K562 (cell line): ENCODE measurements around the gene PNMT. TPM values are rescaled to one million over a fixed set of nuclear protein-coding genes. Genes with fewer than 3 reads are reported as not detected.

Experiments
- BACH1 ChIP-seq: fragments of 200-800 bp; sonication (Bioruptor generic); IDR thresholded peaks from 2 replicates; pipeline ENCODE4 v1.6.1; 2016; ENCODE audit warnings: missing genetic modification characterization, missing compliant biosample characterization
- BRCA1 ChIP-seq, 2 experiments: fragments of 450-650 bp in 1 of 2; sonication (generic) in 1 of 2; formaldehyde crosslinking in 1 of 2; IDR thresholded peaks; 2 replicates each; pipeline versions ENCODE4 v1.5.0 to v1.6.1; 2017 to 2020; ENCODE audit warnings: mild to moderate bottlenecking in 1 of 2, missing genetic modification reagents in 1 of 2
- CREB1 ChIP-seq, 2 experiments: sonication (generic) in 1 of 2; formaldehyde crosslinking in 1 of 2; IDR thresholded peaks; 2 replicates each; pipeline versions ENCODE4 v1.6.1 to v1.8.0; 2012 to 2022; ENCODE audit warnings: inconsistent platforms in 1 of 2, mild to moderate bottlenecking in 1 of 2, missing genetic modification reagents in 1 of 2, moderate library complexity in 1 of 2
- CXXC5 ChIP-seq: fragments of 250-450 bp; sonication (Bioruptor Pico); IDR thresholded peaks from 2 replicates; pipeline ENCODE4 v1.8.0; 2022; ENCODE audit warnings: inconsistent platforms, mild to moderate bottlenecking, moderate library complexity
- JUND ChIP-seq, 2 experiments: IDR thresholded peaks; 2 replicates in 1 of 2; 3 replicates in 1 of 2; pipeline ENCODE4 v1.6.1; 2011; ENCODE audit warnings: borderline replicate concordance in 2 of 2, low read depth in 2 of 2, low read length in 2 of 2, improper control_type of control experiment in 1 of 2, missing biosample characterization in 1 of 2, missing genetic modification characterization in 1 of 2, missing genetic modification reagents in 1 of 2
- MEIS2 ChIP-seq: fragments of 450-650 bp; IDR thresholded peaks from 2 replicates; pipeline ENCODE4 v1.6.1; 2014; ENCODE audit warnings: mild to moderate bottlenecking; ENCODE audit not compliant: partially characterized antibody
- PHB ChIP-seq: fragments of 250-450 bp; sonication (Bioruptor Pico); IDR thresholded peaks from 2 replicates; pipeline ENCODE4 v1.5.0; 2021
- SMARCA5 ChIP-seq: fragments of 450-650 bp; IDR thresholded peaks from 2 replicates; pipeline ENCODE4 v1.6.1; 2016
- SREBF2 ChIP-seq: sonication (generic); formaldehyde crosslinking; IDR thresholded peaks from 2 replicates; pipeline ENCODE4 v1.4.0; 2020; ENCODE audit warnings: mild to moderate bottlenecking, missing genetic modification reagents
- THAP7 ChIP-seq: fragments of 250-450 bp; sonication (Bioruptor Pico); IDR thresholded peaks from 2 replicates; pipeline ENCODE4 v1.5.0; 2021
- ZBED1 ChIP-seq: IDR thresholded peaks from 2 replicates; pipeline ENCODE4 v1.6.1; 2014
- polyA plus RNA-seq, 8 experiments: library from polyadenylated mRNA; depleted of rRNA in 4 of 8; stranded (reverse) in 5 of 8; unstranded in 3 of 8; fragments of >200 nt; fragmentation: Nextera tagmentation in 2 of 8; fragmentation: Illumina TruSeq in 1 of 8; extraction: Ambion mirVana in 2 of 8; extraction: Trizol in 1 of 8; gene quantifications; 2 replicates each; pipeline versions ENCODE4 v1.2.1 to v1.2.3, GENCODE V29; 2011 to 2014; ENCODE audit warnings: inconsistent platforms in 1 of 8, missing spikeins in 1 of 8
- total RNA-seq, 7 experiments: library from RNA; depleted of rRNA in 6 of 7; stranded (reverse); fragments of >200 nt in 6 of 7; fragmentation: Illumina TruSeq in 2 of 7; extraction: Trizol in 2 of 7; gene quantifications; 2 replicates each; pipeline versions ENCODE4 v1.2.1 to v1.2.3, GENCODE V29; 2011 to 2021; ENCODE audit warnings: low replicate concordance in 1 of 7
- TF ChIP-seq, protein P1 (sequence below): fragments of 450-650 bp; formaldehyde crosslinking; IDR thresholded peaks from 2 replicates; pipeline ENCODE4 v1.4.0; 2020; ENCODE audit warnings: mild to moderate bottlenecking, moderate library complexity
- TF ChIP-seq, protein P2 (sequence below): fragments of 250-450 bp; sonication (Bioruptor Pico); IDR thresholded peaks from 2 replicates; pipeline ENCODE4 v1.4.0; 2020; ENCODE audit warnings: mild to moderate bottlenecking, moderate library complexity, borderline replicate concordance
- TF ChIP-seq, protein P3 (sequence below), 2 experiments: fragments of 150-350 bp in 1 of 2; IDR thresholded peaks; 2 replicates each; pipeline ENCODE4 v1.6.1; 2012 to 2016; ENCODE audit warnings: low read depth in 2 of 2, low read length in 2 of 2, mild to moderate bottlenecking in 1 of 2, moderate library complexity in 1 of 2
- TF ChIP-seq, protein P4 (sequence below): fragments of 250-450 bp; sonication (Bioruptor Pico); IDR thresholded peaks from 2 replicates; pipeline ENCODE4 v1.8.0; 2022; ENCODE audit warnings: inconsistent platforms, mild to moderate bottlenecking, moderate library complexity, borderline replicate concordance

PNMT gene
- total and polyA plus RNA-seq, 9 of the 15 experiments (the other 6 are each of a cell fraction or from before 2014, with no cell fraction given), result 0.55 to 18.1 (median 5.8) TPM

- TF ChIP-seq THAP7 (CRISPR knock-in tag), result 0 out of 2 replicates have a peak, but pooled peaks have one; percentile 37
- TF ChIP-seq SMARCA5, result 0 out of 2 replicates have a peak, but pooled peaks have one; percentile 59
- TF ChIP-seq CREB1 (IDR thresholded peaks at IDR 0.05), result no peak
- TF ChIP-seq CREB1 (CRISPR knock-in tag; IDR thresholded peaks at IDR 0.05), result peak; percentile 29; the same call in 1 of the 2 replicates
- TF ChIP-seq SREBF2, result no peak
- TF ChIP-seq, protein P1, sequence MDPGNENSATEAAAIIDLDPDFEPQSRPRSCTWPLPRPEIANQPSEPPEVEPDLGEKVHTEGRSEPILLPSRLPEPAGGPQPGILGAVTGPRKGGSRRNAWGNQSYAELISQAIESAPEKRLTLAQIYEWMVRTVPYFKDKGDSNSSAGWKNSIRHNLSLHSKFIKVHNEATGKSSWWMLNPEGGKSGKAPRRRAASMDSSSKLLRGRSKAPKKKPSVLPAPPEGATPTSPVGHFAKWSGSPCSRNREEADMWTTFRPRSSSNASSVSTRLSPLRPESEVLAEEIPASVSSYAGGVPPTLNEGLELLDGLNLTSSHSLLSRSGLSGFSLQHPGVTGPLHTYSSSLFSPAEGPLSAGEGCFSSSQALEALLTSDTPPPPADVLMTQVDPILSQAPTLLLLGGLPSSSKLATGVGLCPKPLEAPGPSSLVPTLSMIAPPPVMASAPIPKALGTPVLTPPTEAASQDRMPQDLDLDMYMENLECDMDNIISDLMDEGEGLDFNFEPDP (CRISPR knock-in tag), result no peak
- TF ChIP-seq PHB, result no peak
- no peak for TF ChIP-seq JUND (IDR thresholded peaks at IDR 0.05; ENCODE audit: borderline replicate concordance, low read depth, low read length)
- TF ChIP-seq JUND (tag; IDR thresholded peaks at IDR 0.05; ENCODE audit: borderline replicate concordance, low read depth, low read length), result no peak; the same call in 2 of the 3 replicates
- TF ChIP-seq, protein P2, sequence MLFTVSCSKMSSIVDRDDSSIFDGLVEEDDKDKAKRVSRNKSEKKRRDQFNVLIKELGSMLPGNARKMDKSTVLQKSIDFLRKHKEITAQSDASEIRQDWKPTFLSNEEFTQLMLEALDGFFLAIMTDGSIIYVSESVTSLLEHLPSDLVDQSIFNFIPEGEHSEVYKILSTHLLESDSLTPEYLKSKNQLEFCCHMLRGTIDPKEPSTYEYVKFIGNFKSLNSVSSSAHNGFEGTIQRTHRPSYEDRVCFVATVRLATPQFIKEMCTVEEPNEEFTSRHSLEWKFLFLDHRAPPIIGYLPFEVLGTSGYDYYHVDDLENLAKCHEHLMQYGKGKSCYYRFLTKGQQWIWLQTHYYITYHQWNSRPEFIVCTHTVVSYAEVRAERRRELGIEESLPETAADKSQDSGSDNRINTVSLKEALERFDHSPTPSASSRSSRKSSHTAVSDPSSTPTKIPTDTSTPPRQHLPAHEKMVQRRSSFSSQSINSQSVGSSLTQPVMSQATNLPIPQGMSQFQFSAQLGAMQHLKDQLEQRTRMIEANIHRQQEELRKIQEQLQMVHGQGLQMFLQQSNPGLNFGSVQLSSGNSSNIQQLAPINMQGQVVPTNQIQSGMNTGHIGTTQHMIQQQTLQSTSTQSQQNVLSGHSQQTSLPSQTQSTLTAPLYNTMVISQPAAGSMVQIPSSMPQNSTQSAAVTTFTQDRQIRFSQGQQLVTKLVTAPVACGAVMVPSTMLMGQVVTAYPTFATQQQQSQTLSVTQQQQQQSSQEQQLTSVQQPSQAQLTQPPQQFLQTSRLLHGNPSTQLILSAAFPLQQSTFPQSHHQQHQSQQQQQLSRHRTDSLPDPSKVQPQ (CRISPR knock-in tag), result no peak
- no peak for TF ChIP-seq ZBED1
- TF ChIP-seq CXXC5 (CRISPR knock-in tag), result peak; percentile 93
- TF ChIP-seq, protein P3, sequence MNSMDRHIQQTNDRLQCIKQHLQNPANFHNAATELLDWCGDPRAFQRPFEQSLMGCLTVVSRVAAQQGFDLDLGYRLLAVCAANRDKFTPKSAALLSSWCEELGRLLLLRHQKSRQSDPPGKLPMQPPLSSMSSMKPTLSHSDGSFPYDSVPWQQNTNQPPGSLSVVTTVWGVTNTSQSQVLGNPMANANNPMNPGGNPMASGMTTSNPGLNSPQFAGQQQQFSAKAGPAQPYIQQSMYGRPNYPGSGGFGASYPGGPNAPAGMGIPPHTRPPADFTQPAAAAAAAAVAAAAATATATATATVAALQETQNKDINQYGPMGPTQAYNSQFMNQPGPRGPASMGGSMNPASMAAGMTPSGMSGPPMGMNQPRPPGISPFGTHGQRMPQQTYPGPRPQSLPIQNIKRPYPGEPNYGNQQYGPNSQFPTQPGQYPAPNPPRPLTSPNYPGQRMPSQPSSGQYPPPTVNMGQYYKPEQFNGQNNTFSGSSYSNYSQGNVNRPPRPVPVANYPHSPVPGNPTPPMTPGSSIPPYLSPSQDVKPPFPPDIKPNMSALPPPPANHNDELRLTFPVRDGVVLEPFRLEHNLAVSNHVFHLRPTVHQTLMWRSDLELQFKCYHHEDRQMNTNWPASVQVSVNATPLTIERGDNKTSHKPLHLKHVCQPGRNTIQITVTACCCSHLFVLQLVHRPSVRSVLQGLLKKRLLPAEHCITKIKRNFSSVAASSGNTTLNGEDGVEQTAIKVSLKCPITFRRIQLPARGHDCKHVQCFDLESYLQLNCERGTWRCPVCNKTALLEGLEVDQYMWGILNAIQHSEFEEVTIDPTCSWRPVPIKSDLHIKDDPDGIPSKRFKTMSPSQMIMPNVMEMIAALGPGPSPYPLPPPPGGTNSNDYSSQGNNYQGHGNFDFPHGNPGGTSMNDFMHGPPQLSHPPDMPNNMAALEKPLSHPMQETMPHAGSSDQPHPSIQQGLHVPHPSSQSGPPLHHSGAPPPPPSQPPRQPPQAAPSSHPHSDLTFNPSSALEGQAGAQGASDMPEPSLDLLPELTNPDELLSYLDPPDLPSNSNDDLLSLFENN (IDR thresholded peaks at IDR 0.05; ENCODE audit: low read depth in 2 of 2, low read length in 2 of 2), result no peak
- TF ChIP-seq BACH1, result no peak
- peak; percentile 37 for TF ChIP-seq MEIS2
- TF ChIP-seq, protein P4, sequence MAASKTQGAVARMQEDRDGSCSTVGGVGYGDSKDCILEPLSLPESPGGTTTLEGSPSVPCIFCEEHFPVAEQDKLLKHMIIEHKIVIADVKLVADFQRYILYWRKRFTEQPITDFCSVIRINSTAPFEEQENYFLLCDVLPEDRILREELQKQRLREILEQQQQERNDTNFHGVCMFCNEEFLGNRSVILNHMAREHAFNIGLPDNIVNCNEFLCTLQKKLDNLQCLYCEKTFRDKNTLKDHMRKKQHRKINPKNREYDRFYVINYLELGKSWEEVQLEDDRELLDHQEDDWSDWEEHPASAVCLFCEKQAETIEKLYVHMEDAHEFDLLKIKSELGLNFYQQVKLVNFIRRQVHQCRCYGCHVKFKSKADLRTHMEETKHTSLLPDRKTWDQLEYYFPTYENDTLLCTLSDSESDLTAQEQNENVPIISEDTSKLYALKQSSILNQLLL, result no peak
- no peak for TF ChIP-seq BRCA1 (IDR thresholded peaks at IDR 0.05)
- no peak for TF ChIP-seq BRCA1 (CRISPR knock-in tag; IDR thresholded peaks at IDR 0.05)
Observed at GRCh38 chr17:39667945-39668924, at the start of gene PNMT (continued).
